ENCODE measurements around the gene EEF1E1.

Gene EEF1E1

DNA sequence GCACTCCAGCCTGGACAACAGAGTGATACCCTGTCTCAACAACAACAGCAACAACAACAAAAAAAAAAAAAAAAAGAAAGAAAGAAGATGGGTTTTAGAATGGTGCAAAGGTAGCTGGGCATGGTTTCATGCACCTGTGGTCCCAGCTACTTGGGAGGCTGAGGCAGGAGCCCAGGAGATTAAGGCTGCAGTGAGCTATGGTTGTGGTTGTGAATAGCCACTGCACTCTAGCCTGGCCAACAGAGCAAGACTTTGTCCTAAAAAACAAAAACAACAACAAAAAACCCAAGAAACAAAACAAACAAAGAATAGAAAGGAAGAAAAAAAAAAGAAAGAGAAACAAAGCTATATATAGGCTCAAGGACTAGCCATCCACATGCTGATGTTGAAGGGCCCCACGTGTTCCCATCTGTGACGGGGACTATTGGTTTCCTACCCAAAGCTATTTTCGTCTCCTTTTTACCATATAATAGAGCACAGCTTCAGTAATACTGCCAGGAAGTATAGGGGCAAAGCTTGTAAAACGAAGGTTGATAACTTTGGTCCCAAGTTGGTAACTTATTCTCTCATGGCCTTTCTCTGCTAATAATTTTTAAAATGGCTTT is 7.9 kb upstream of the EEF1E1 start:
- Histone ChIP-seq H3K4me3 (no peak overlapping the region), H3K27ac (no peak overlapping the region)
- TF ChIP-seq, protein P1, sequence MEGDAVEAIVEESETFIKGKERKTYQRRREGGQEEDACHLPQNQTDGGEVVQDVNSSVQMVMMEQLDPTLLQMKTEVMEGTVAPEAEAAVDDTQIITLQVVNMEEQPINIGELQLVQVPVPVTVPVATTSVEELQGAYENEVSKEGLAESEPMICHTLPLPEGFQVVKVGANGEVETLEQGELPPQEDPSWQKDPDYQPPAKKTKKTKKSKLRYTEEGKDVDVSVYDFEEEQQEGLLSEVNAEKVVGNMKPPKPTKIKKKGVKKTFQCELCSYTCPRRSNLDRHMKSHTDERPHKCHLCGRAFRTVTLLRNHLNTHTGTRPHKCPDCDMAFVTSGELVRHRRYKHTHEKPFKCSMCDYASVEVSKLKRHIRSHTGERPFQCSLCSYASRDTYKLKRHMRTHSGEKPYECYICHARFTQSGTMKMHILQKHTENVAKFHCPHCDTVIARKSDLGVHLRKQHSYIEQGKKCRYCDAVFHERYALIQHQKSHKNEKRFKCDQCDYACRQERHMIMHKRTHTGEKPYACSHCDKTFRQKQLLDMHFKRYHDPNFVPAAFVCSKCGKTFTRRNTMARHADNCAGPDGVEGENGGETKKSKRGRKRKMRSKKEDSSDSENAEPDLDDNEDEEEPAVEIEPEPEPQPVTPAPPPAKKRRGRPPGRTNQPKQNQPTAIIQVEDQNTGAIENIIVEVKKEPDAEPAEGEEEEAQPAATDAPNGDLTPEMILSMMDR (IDR thresholded peaks at IDR 0.05): no peak
- DNase-seq (ENCODE audit: low spot score): no peak

DNA sequence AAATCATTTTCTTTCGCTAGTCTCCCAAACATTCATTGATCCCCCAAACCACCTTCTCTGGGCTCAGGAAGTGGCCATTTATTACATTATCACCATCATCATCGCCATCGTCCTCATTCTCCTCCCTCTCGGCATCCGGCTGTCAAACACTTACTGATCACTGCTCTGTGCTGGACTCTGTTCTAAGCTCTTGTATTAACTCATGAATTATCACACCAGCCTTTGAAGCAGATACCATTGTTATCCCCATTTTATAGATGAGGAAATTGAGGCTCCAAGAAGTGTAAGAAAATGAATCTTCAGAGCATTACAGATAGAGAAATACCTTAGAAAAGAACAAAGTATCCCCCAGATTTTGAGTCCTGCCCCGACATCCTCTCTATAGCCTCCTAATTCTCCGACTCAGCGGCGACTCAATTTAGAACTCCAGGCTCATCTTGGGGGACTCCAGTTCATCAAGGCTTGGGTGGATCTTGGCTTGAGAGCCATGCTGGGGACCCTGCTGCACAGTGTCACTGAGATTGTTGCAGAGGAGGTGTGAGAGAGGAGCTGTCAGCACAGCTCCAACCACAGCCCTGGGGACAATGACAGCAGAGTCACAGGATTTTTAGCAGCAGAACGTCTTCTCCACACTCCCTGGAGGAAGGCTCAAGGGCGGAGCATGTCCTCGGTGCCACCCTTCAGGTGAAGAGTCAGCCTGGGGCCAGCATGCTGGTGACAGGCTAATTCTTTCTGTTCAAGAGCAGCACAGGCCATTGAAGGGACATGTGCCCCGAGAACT is 6.6 kb upstream of the EEF1E1 start:
- Histone ChIP-seq H3K27ac (no peak overlapping the region), H3K4me3 (no peak overlapping the region)
- no peak for DNase-seq (ENCODE audit: low spot score)
- TF ChIP-seq, protein P1 (IDR thresholded peaks at IDR 0.05): no peak

DNA sequence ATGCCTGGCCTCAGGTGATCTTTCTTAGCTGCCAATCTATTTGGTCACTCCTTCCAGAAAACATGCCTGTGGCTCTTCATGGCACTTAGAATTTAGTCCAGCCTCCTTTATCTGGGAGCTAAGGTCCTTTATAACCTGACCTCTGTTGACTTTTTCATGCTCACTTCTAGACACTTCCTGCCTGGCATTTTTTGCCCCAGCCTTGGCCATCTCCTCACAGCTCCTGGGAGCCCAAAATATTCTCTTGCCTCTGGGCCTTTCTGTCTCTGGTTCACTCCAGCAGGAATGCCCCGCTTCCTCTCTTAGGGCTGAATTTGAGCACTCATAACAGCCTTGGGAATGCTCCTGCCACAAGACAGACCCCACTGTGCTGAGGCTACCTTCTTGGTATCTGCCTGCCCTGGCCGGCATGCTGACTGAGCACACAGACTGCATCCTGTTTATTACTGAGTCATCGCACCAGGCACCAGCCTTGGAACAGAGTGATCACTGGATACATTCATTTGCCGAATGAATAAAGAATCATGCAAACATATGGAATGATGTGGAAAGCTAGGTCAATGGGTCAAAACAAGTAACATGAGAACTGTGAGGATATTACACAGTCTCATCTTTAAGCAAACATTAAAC is 5.8 kb upstream of the EEF1E1 start:
- H3K27ac ChIP-seq: no peak overlapping the region
- TF ChIP-seq, protein P1 (IDR thresholded peaks at IDR 0.05): no peak
- no peak for DNase-seq (ENCODE audit: low spot score)
- H3K4me3 ChIP-seq: no peak overlapping the region

DNA sequence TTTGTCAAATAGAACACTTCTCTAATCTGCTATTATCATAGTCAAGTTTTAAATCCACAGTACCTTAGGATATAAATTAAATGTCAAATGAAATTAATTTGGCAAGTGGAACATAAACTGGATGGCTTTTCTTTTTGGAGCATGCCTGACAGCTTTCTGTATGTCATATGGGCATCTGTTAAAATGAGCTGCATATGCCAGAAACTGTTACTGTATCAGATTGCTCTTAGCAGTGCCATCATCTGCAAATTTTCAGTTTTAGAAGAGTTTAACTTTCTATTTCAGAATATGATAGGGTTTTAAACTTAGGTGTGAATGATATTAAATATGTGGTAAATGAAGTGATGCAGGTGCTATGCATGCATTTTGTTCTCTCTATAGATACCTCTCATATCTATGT is 3.4 kb upstream of the EEF1E1 start:
- no peak for DNase-seq (ENCODE audit: low spot score)
- H3K4me3 ChIP-seq: no peak overlapping the region

DNA sequence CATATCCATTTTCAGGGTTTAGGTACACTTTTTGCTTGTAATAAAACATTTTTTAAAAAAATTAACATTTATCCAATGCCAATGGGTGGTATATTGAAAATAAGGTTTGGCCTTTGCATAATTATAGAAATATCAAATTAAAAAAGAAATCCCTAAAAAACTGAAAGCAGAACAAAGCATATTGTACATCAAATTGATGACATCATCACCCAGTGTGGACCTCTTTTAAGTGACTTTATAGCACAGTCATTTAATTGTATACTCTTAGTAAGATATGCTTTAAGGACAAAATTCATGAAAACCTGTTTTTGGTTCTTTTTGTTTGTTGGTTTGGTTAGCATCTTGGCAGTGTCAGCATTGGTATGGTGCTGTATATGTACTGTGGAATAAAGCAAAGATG is 1.4 kb upstream of the EEF1E1 start:
- TF ChIP-seq, protein P1 (IDR thresholded peaks at IDR 0.05): no peak
- Histone ChIP-seq H3K4me3 (no peak overlapping the region), H3K27ac (no peak overlapping the region)
- no peak for DNase-seq (ENCODE audit: low spot score)

More for the DNA sequence above, 3.4 kb upstream of the EEF1E1 start:
- TF ChIP-seq, protein P1 (IDR thresholded peaks at IDR 0.05): no peak
- no peak overlapping the region for H3K27ac ChIP-seq

DNA sequence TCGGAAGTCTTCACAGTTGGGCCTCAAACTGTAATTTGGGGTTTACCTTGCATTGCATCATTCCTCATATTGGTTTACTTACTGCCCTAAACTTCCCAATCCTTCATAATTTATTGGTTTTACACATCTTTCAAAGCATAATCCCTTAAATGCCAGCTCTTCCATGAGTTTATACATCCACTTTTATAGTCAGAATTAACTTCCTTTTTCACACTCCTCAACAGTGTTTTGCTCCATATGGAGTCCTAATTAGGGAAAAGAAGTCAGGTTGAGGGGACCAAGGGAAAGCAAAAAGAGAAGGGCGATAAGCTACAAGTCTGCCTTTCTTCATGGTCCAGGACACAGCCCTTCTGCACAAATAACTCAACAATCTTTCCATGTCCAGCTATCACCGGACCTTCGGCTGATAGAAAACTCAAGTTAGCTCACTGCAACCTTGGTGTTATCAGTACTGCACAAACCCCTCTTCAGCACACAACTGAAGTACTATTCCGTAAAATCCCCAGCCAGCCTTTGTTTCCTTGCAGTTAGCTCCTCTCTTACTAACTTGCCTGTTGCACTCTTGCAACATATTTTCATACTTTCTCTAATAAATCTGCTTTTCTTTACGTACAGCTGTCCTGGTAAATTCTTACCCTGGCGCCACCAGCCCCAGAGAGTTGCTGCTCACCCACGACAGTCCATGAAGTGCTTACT is 2.0 kb downstream of the EEF1E1 start:
- H3K4me3 ChIP-seq: no peak overlapping the region
- TF ChIP-seq, protein P1 (IDR thresholded peaks at IDR 0.05): no peak
- DNase-seq (ENCODE audit: low spot score): no peak
- H3K27ac ChIP-seq: no peak overlapping the region

All from coronary artery (tissue), 2 donors.